Measurements from ENCODE around the gene MRPS18B. TPM values are rescaled to one million over a fixed set of nuclear protein-coding genes. Genes with fewer than 3 reads are reported as not detected.

MRPS18B gene
- total and polyA plus RNA-seq, 2 of the 4 experiments (the other 2 are of a cell fraction), result 51.2 to 82.3 TPM

DNA sequence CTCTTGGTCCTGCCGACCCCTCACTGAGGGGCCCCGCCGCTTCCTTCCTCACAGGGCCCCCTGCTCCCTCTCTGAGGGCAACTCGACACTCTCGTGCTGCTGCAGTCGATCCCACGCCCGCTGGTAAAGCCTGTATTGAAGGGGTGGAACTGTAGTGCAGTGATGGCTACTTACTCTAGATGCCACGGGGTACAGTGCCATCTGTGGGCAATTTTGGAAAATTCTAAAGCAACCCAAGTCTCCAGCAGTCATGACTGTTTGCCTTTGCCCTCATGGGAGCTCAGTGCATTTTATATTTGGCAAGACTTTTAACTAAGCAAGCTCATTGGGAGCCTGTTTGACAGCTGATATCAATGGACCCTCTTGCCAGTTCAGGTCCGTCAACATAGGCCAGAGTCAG, 22.8 kb downstream of the MRPS18B start:
- dilution Hi-C loops (cut with HindIII; ENCODE audit: low sequenced_read_pairs, unreplicated experiment) (no loop called here), intact Hi-C loops (cut with micrococcal nuclease) (loop anchor here (1.0 kb wide), 1 partner anchor 8 kb away; no protein-coding TSS in a partner anchor), in situ Hi-C loops (cut with MboI; ENCODE audit: low sequenced_read_pairs) (no loop called here)
- no peaks in the 10 kb centered on the region for H3K4me1 ChIP-seq (ENCODE audit: control insufficient read depth, insufficient read depth, low read length)
- H2BK20ac ChIP-seq (ENCODE audit: low read depth, low read length), result no peak overlapping the region
- CTCF ChIA-PET, result interaction anchor here (2.2 kb wide), 1 partner anchor 32 kb away, joined by 5 read pairs; the partner anchor contains the start of gene DHX16
- H3K23ac ChIP-seq (ENCODE audit: low read depth, low read length), result no peak overlapping the region
- H4K5ac ChIP-seq (ENCODE audit: low read depth, low read length), result no peak overlapping the region
- H3K27me3 ChIP-seq (ENCODE audit: control insufficient read depth, insufficient read depth, low read length), result no peaks in the 10 kb centered on the region
- BruUV-seq (replicated peaks), result no TSS peak
- no peak overlapping the region for H3K18ac ChIP-seq (ENCODE audit: low read depth, low read length)
- H2AFZ ChIP-seq (replicated peaks; ENCODE audit: low read length, poor library complexity), result no peak overlapping the region
- H3K4me2 ChIP-seq (ENCODE audit: low read depth, low read length), result no peak overlapping the region
- H3K9ac ChIP-seq (ENCODE audit: low read depth, low read length), result no peak overlapping the region
- H2AK9ac ChIP-seq (replicated peaks; ENCODE audit: low read depth, low read length, poor library complexity), result no peak overlapping the region
- no peak overlapping the region for H2BK15ac ChIP-seq (ENCODE audit: low read depth, low read length)
- DNase-seq, result no peak
- no peak for TF ChIP-seq POLR2A (IDR thresholded peaks at IDR 0.05; ENCODE audit: low read depth, low read length)
- no peak for TF ChIP-seq CHD1 (IDR thresholded peaks at IDR 0.05; ENCODE audit: low read depth, low read length)
- TF ChIP-seq CEBPB (IDR thresholded peaks at IDR 0.05; ENCODE audit: low read depth, low read length), result no peak
- TF ChIP-seq MAFK (IDR thresholded peaks at IDR 0.05; ENCODE audit: low read depth, low read length), result no peak
- no peak for TF ChIP-seq RCOR1 (IDR thresholded peaks at IDR 0.05; ENCODE audit: insufficient replicate concordance, low read length)
- TF ChIP-seq RAD21 (IDR thresholded peaks at IDR 0.05; ENCODE audit: low read length), result no peak
- TF ChIP-seq ELK1 (IDR thresholded peaks at IDR 0.05; ENCODE audit: borderline replicate concordance, low read depth, low read length), result no peak
- no peak for TF ChIP-seq MAZ (IDR thresholded peaks at IDR 0.05; ENCODE audit: borderline replicate concordance, low read depth, low read length)
- no peak for TF ChIP-seq SMC3 (IDR thresholded peaks at IDR 0.05; ENCODE audit: low read depth, low read length)
- TF ChIP-seq NFE2L2 (IDR thresholded peaks at IDR 0.05; ENCODE audit: low read depth, low read length), result no peak
- no peak for TF ChIP-seq CTCF (conservative IDR thresholded peaks at IDR 0.05; ENCODE audit: low read depth, low read length)
- no peak for TF ChIP-seq BHLHE40 (IDR thresholded peaks at IDR 0.05; ENCODE audit: low read depth, low read length)
- TF ChIP-seq, protein P1, sequence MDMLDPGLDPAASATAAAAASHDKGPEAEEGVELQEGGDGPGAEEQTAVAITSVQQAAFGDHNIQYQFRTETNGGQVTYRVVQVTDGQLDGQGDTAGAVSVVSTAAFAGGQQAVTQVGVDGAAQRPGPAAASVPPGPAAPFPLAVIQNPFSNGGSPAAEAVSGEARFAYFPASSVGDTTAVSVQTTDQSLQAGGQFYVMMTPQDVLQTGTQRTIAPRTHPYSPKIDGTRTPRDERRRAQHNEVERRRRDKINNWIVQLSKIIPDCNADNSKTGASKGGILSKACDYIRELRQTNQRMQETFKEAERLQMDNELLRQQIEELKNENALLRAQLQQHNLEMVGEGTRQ (IDR thresholded peaks at IDR 0.05; ENCODE audit: low read depth, low read length), result no peak
- TF ChIP-seq RFX5 (IDR thresholded peaks at IDR 0.05; ENCODE audit: low read depth, low read length), result no peak
- TF ChIP-seq MXI1 (IDR thresholded peaks at IDR 0.05; ENCODE audit: borderline replicate concordance, low read depth, low read length), result no peak
- TF ChIP-seq FOS (IDR thresholded peaks at IDR 0.05; ENCODE audit: low read depth, low read length), result no peak
- H3K9me1 ChIP-seq (ENCODE audit: insufficient read depth, low read length), result no peaks in the 10 kb centered on the region; the same call in 1 of the 2 replicates
- no peak overlapping the region for H4K8ac ChIP-seq (ENCODE audit: low read depth in 2 of 2, low read length in 2 of 2)
- H2BK120ac ChIP-seq (ENCODE audit: low read depth, low read length), result no peak overlapping the region
- no peak overlapping the region for H3K14ac ChIP-seq (replicated peaks; ENCODE audit: low read depth, low read length)
- no peaks in the 10 kb centered on the region for H4K20me1 ChIP-seq (ENCODE audit: insufficient read depth, low read length)
- H3K79me1 ChIP-seq (ENCODE audit: low read depth in 1 of 2, low read length in 2 of 2), result peaks cover 7 to 12% of the 10 kb centered on the region in 2 experiments; a peak in 3 of 4 replicates
- no peak overlapping the region for H3K4ac ChIP-seq (ENCODE audit: low read depth, low read length)
- H3K4me3 ChIP-seq (ENCODE audit: insufficient read depth, low read depth, low read length), result no peak overlapping the region
- peaks cover 39% of the 10 kb centered on the region for H3K36me3 ChIP-seq (ENCODE audit: control insufficient read depth, insufficient read depth, low read length)
- no peak overlapping the region for H3K27ac ChIP-seq (ENCODE audit: insufficient read depth, low read length)
- 84% methylated on average over 4 of the region's 10 CpGs; no CpG with 5 or more reads in 1 of the 2 experiments for WGBS, 2 experiments (ENCODE audit: extremely low coverage in 2 of 2, insufficient read length in 1 of 2)
- no peak overlapping the region for H4K91ac ChIP-seq (ENCODE audit: insufficient read depth, low read depth, low read length)
- no peak overlapping the region for H2AK5ac ChIP-seq (ENCODE audit: low read depth, low read length)
- H3K56ac ChIP-seq (ENCODE audit: extremely low read depth, insufficient read depth, low read length), result no peak overlapping the region
- no peak for ATAC-seq (ENCODE audit: low read depth)
- H2BK5ac ChIP-seq (ENCODE audit: low read depth, low read length, poor library complexity, severe bottlenecking), result no peak overlapping the region
- no peaks in the 10 kb centered on the region for H3K9me3 ChIP-seq (ENCODE audit: control insufficient read depth, insufficient read depth, low read length)
- POLR2A ChIA-PET (ENCODE audit: unreplicated experiment), result no interaction called here

Measured in IMR-90 (cell line).